HG02623 (cell line): ENCODE measurements around the gene TAS2R30.

Source experiments
- ATAC-seq: cut with Tn5 transposase; IDR thresholded peaks from one replicate; pipeline ENCODE4 v1.9.1; 2021; ENCODE audit warnings: moderate library complexity; ENCODE audit not compliant: unreplicated experiment

Gene TAS2R30, protein sequence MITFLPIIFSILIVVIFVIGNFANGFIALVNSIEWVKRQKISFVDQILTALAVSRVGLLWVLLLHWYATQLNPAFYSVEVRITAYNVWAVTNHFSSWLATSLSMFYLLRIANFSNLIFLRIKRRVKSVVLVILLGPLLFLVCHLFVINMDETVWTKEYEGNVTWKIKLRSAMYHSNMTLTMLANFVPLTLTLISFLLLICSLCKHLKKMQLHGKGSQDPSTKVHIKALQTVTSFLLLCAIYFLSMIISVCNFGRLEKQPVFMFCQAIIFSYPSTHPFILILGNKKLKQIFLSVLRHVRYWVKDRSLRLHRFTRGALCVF

GRCh38 chr12:11134305-11134704, at the start of gene TAS2R30:
TAS2R30 (minus strand) TSS chr12:11134644; CDS start chr12:11134244, 400 bp downstream.
- ATAC-seq, result no peak

DNA sequence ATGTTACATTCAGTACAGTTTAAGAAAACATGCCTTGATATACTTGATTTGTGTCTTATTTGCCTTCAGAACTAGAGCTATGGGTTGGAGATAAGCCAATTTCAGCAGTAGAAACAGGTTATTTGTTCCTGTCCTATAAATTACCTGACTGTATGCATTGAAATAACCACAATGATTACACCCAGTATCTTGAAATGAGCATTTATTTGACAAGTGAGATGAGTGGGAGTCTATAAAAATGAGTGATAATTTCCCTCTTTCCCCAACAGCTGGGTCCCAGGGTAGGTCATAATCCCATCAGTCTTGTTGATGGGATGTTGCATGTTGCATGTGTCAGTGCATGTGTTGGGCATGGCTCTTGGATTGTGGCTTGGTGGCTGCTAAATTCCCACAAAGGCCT, 48.6 kb upstream of the TAS2R30 start:
- ATAC-seq, result no peak

DNA sequence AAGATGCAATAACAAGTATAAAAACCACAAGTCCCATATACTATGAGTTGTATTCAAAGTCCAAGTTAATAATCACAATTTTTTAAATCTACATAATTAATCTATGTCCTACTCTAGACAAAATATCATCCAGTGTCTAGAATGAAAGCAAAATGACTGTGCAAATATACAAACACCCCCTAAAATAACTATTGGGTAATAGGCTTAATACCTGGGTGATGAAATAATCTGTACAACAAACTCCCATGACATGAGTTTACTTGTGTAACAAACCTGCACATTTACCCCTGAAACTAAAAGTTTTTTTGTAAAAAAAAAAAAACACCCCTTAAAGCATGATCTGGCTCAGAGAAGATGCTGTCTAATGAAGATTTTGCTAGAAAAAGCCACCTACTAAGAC, 48.1 kb upstream of the TAS2R30 start:
- no peak for ATAC-seq

- ATAC-seq, result no peak
Observed at GRCh38 chr12:11178250-11178649, 43.8 kb upstream of the TAS2R30 start.

- ATAC-seq, result no peak
Observed at GRCh38 chr12:11174022-11174421, 39.6 kb upstream of the TAS2R30 start.

DNA sequence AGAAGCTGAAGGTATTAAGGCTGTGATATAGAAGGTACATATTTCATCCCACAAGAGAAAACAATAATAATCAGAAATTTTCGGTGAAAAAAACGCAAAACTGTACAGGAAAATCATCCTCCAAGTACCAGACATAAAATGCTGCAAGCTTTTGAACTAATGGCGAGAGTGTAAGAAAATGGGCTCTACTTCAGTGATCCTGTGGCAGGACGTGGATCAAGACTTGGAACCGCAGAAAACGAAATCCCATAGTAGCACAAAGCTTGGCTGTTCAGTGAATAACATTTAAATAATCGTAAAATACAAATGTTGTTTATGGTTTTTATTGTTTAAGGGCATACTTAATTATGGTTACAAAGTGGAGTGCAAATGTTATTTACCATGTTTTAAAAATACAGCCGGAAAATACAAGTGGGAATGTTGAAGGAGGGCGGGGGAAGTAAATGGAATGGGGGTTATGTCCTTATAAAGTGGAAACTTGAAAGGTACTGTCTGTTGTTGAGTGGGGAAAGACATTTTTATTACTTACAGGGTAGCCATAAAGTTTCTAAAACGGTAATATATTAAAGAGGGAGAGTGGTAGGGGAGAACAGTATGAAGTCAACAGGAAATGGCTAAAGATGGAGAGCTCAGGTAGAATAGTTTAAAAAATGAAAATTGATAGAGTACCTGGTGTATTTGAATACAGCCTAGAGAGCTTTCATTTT, 37.7 kb upstream of the TAS2R30 start:
- no peak for ATAC-seq

GRCh38 chr12:11171145-11171968, 36.9 kb upstream of the TAS2R30 start, which contains the start of gene SMIM10L1:
SMIM10L1 (plus strand) TSS chr12:11171194; CDS start chr12:11171357, 163 bp downstream.
- ATAC-seq, result peak; percentile 97

DNA sequence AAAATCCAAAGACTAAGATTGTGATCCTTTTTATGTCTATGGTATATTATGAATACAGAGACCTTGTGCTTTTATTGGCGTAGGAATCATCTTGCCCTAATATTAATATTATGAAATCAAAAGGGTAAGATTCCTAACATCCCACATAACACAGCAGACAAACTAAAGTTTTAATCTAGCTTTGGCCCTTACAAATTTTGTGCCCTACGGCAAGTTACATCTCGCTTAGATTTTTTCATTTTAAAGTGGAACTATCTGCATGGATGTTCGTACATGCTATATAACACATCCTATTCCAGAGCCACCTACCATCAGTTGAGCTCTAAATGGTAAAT, 36.3 kb upstream of the TAS2R30 start:
- no peak for ATAC-seq

DNA sequence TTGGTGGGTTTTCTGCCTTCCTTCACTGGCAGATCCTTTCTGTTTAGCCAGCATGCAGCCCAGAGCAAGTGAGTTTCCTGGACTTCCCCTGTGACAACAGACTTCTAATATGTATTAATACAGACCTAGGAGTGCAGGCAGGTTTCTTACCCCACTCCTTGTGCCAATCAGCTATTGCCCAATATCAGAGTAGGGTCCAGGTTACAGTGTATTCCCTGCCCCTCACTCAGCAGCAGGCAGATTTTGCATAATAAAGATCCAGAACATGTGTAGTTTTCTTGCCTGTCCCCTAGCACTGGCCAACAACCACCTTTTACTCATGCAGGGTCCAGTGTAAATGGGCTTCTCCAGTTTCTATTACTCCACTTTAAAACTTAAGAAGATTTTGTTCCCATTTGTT, 31.9 kb upstream of the TAS2R30 start:
- no peak for ATAC-seq

- no peak for ATAC-seq
Observed at GRCh38 chr12:11164384-11164783, 29.9 kb upstream of the TAS2R30 start.

GRCh38 chr12:11162502-11162901, 28.1 kb upstream of the TAS2R30 start:
- ATAC-seq, result no peak

- no peak for ATAC-seq
Observed at GRCh38 chr12:11158885-11159444, 24.5 kb upstream of the TAS2R30 start.

DNA sequence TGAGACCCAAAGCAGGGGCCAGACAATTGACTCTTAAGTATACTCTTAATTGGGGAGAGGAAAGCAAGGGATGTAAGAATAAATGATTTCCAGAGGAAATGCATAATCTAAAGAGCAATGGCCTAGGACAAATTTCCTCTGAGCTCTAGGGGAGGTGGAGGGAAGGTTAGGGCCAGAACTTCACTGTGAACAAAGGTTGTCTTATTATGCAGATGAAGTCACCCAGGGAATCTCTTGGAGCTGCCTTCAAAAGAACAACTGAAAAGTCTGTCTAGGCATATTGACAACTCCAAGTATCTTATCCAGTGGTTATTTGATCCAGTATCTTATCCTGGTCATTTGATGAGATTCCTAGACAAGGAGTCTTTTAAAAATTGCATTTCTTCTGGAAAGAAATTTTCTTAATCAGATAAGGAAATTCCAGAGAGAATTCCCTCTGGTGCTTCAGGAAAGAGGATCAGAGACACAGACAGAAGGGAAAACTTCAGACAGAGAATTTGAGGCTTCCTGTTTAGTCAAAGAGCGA, 20.0 kb upstream of the TAS2R30 start:
- no peak for ATAC-seq

DNA sequence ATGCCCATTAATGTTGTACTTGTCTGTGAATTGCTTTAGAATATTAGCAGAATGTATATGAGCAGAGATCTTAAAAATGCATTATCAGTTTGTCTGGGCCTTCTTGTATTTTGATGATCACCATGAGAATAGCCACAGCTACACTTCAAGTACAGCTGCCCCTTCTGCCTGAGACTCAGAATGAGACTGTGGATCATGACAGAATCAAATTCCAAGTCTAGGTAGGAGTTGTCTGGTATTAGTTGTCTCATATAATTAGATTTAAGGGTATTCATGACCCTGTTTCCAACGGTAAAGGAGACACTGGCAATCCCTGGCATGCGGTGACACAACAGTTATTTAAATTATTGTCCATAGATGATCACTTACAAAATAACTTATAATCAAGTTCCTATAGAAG, 18.3 kb upstream of the TAS2R30 start:
- ATAC-seq, result no peak

- peak; percentile 43 for ATAC-seq
Observed at GRCh38 chr12:11150832-11151231, 16.4 kb upstream of the TAS2R30 start.

GRCh38 chr12:11147420-11147819, 13.0 kb upstream of the TAS2R30 start:
- ATAC-seq, result no peak

- ATAC-seq, result no peak
Observed at GRCh38 chr12:11144297-11144696, 9.9 kb upstream of the TAS2R30 start.

- ATAC-seq, result no peak
Observed at GRCh38 chr12:11143352-11143751, 8.9 kb upstream of the TAS2R30 start.

- no peak for ATAC-seq
Observed at GRCh38 chr12:11136075-11136474, 1.6 kb upstream of the TAS2R30 start.

DNA sequence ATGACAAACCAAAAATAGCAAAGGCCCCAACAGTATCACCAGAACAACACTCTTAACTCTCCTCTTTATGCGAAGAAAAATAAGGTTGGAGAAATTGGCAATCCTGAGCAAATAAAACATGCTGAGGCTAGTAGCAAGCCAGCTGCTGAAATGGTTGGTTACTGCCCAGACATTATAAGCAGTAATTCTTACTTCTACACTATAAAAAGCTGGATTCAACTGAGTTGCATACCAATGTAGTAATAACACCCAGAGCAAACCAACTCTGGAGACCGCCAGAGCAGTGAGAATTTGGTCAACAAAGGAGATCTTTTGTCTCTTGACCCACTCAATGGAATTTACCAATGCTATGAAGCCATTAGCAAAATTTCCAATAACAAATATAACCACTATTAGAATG, 628 bp downstream of the TAS2R30 start:
- ATAC-seq, result no peak

DNA sequence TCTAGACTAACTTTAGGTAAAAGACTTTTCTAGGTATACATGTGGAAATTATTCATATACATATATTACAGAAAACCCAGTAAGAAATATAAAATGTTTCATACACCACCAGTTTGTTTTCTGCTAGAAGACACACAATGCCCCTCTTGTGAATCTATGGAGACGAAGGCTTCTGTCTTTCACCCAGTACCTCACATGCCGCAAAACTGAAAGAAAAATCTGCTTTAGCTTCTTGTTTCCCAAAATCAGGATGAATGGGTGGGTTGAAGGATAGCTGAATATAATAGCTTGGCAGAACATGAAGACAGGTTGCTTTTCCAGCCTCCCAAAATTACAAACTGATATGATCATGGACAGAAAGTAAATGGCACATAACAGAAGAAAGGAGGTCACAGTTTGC, 1.3 kb downstream of the TAS2R30 start:
- no peak for ATAC-seq
